ENCODE results near the gene TNRC18.

The TNRC18 gene

DNA sequence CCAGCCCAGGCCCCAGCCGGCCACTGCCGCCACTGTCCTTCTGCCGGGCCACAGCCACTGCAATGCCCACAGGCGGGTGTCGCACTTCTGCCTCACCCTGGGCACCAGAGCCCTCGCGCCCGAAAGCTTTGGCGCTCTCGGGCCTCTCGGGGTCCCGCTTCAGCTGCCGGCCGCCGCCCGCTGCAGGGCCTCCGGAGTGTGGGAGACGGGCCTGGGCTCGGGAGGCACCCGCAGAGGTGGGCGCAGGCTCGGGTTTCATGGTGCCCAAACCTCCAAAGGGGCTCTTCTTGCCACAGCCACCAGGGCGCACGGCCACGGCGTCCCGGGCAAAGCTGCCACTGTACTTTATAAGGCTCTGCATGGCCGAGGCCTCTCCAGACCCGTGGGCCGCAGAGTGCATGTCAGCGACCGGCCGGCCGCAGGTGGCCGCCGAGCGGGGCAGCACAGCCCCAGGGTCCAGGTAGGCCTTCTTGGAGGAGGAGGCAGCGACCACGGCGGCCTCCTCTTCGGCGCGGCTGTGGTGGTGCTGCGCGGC, 35.9 kb downstream of the TNRC18 start:
- DNase-seq (ENCODE audit: low spot score) (no peak), ATAC-seq (ENCODE audit: low read depth) (no peak)
- H3K27ac ChIP-seq (ENCODE audit: poor library complexity, severe bottlenecking): no peak overlapping the region
- no peak overlapping the region for H3K4me3 ChIP-seq (ENCODE audit: severe bottlenecking)
- no peaks in the 10 kb centered on the region for H3K4me1 ChIP-seq (ENCODE audit: insufficient read depth, poor library complexity, severe bottlenecking)
- TF ChIP-seq, protein P1, sequence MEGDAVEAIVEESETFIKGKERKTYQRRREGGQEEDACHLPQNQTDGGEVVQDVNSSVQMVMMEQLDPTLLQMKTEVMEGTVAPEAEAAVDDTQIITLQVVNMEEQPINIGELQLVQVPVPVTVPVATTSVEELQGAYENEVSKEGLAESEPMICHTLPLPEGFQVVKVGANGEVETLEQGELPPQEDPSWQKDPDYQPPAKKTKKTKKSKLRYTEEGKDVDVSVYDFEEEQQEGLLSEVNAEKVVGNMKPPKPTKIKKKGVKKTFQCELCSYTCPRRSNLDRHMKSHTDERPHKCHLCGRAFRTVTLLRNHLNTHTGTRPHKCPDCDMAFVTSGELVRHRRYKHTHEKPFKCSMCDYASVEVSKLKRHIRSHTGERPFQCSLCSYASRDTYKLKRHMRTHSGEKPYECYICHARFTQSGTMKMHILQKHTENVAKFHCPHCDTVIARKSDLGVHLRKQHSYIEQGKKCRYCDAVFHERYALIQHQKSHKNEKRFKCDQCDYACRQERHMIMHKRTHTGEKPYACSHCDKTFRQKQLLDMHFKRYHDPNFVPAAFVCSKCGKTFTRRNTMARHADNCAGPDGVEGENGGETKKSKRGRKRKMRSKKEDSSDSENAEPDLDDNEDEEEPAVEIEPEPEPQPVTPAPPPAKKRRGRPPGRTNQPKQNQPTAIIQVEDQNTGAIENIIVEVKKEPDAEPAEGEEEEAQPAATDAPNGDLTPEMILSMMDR (IDR thresholded peaks at IDR 0.05; ENCODE audit: poor library complexity, severe bottlenecking): no peak
- H3K36me3 ChIP-seq (ENCODE audit: low read depth): peaks cover 76% of the 10 kb centered on the region
- no peaks in the 10 kb centered on the region for H3K9me3 ChIP-seq (ENCODE audit: severe bottlenecking)
- H3K27me3 ChIP-seq (ENCODE audit: insufficient read depth, poor library complexity, severe bottlenecking): no peaks in the 10 kb centered on the region

- ATAC-seq (ENCODE audit: low read depth) (no peak), DNase-seq (ENCODE audit: low spot score) (no peak)
- Histone ChIP-seq H3K27me3 (ENCODE audit: insufficient read depth, poor library complexity, severe bottlenecking) (no peaks in the 10 kb centered on the region), H3K9me3 (ENCODE audit: severe bottlenecking) (no peaks in the 10 kb centered on the region), H3K27ac (ENCODE audit: poor library complexity, severe bottlenecking) (no peak overlapping the region), H3K36me3 (ENCODE audit: low read depth) (peaks cover 64% of the 10 kb centered on the region), H3K4me3 (ENCODE audit: severe bottlenecking) (no peak overlapping the region), H3K4me1 (ENCODE audit: insufficient read depth, poor library complexity, severe bottlenecking) (no peaks in the 10 kb centered on the region)
- TF ChIP-seq, protein P1 (IDR thresholded peaks at IDR 0.05; ENCODE audit: poor library complexity, severe bottlenecking): no peak
These were observed 39.0 kb downstream of the TNRC18 start for GRCh38 chr7:5384618-5385017.

DNA sequence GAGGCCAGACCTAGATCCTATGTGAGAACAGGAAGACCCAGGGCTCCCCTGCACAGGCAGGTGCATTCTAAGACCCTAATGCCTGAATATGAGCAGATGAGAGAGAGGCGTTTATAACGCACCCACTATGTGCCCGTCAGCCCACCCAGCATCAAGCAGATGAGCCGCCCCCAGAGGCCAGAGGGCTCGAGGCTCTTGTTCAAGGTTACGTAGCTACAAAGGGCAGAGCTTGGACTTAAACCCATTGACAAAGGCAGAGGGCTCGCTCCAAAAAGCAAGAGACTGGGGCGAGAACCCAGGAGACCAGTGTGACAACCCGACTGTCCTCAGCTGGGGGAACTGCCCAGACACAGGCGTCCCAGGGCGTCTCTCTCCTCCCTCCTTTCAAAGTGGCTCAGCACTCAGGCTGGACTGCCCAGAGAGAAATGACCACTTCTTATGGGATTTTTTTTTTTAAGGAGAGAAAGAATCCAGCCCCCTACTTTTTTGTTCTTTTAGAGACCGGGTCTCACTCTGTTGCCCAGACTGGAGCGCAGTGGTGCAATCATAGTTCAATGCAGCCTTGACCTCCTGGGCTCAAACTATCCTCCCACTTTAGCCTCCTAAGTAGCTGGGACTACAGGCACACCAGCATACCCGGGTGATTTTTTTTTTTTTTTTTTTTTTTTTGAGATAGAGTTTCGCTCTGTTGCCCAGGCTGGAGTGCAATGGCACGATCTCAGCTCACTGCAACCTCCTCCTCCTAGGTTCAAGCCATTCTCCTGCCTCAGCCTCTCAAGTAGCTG, 40.1 kb downstream of the TNRC18 start:
- Histone ChIP-seq H3K36me3 (ENCODE audit: low read depth) (peaks cover 61% of the 10 kb centered on the region), H3K27ac (ENCODE audit: poor library complexity, severe bottlenecking) (no peak overlapping the region), H3K4me1 (ENCODE audit: insufficient read depth, poor library complexity, severe bottlenecking) (no peaks in the 10 kb centered on the region), H3K9me3 (ENCODE audit: severe bottlenecking) (no peaks in the 10 kb centered on the region), H3K27me3 (ENCODE audit: insufficient read depth, poor library complexity, severe bottlenecking) (no peaks in the 10 kb centered on the region), H3K4me3 (ENCODE audit: severe bottlenecking) (no peak overlapping the region)
- TF ChIP-seq, protein P1 (IDR thresholded peaks at IDR 0.05; ENCODE audit: poor library complexity, severe bottlenecking): no peak
- DNase-seq (ENCODE audit: low spot score): no peak
- ATAC-seq (ENCODE audit: low read depth): no peak

DNA sequence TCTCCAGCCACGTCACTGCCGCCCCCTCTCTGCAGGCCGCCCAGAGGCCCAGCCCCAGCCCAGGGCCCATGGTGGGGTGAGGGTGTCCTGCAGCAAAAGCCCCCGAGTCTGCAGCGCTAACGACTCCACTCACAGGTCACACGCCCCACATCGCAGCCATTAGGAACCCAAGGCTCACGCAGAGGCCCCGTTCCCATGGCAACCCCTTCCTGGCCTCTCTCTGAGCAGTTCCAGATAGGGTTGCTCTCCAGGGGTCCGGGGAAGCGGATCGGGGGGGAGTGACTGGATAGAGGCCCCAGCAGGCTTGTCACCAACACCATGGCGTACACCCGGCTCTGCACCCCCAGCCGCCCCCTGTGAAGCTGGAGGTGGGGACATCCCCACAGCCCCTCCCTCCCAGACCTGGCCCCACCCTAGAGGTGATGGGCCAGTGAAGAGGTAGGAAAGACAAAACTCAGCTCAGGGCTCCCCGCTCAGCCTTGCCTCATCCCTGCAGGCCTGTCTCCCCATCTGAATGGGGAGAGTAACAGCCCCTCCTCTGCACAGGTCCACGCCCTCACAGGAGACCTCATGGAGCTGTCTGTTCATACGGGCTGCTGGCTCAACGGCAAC, 41.2 kb downstream of the TNRC18 start:
- Histone ChIP-seq H3K4me1 (ENCODE audit: insufficient read depth, poor library complexity, severe bottlenecking) (no peaks in the 10 kb centered on the region), H3K9me3 (ENCODE audit: severe bottlenecking) (no peaks in the 10 kb centered on the region), H3K27ac (ENCODE audit: poor library complexity, severe bottlenecking) (no peak overlapping the region), H3K27me3 (ENCODE audit: insufficient read depth, poor library complexity, severe bottlenecking) (no peaks in the 10 kb centered on the region), H3K4me3 (ENCODE audit: severe bottlenecking) (no peak overlapping the region), H3K36me3 (ENCODE audit: low read depth) (peaks cover 59% of the 10 kb centered on the region)
- ATAC-seq (ENCODE audit: low read depth): 0 out of 3 replicates have a peak, but pooled peaks have one; percentile 11
- DNase-seq (ENCODE audit: low spot score): no peak
- TF ChIP-seq, protein P1 (IDR thresholded peaks at IDR 0.05; ENCODE audit: poor library complexity, severe bottlenecking): no peak

All from RWPE2 (cell line).